Measurements from ENCODE around the gene TMEM147. TPM values are rescaled to one million over a fixed set of nuclear protein-coding genes. Genes with fewer than 3 reads are reported as not detected.
A peak's percentile ranks its signal among the peaks of the same experiment; 100 is the strongest.

Gene TMEM147
- total RNA-seq, 4 donors from 2014 or later = 47.3 to 109 (median 91.6) TPM

GRCh38 chr19:35508129-35508528, 37.3 kb upstream of the TMEM147 start:
- 94% methylated on average over 3 of the region's 3 CpGs for whole genome bisulfite sequencing
- peaks cover 0 to 18% (median 14%) of the 10 kb centered on the region in 4 donors for H3K4me1 ChIP-seq
- DNase-seq (ENCODE audit: extremely low spot score) = no peak
- H3K27me3 ChIP-seq = peaks cover 0 to 79% (median 12%) of the 10 kb centered on the region in 4 donors
- no peak overlapping the region for H3K4me3 ChIP-seq
- no peak overlapping the region for H3K27ac ChIP-seq (replicated peaks in 1 of 4)
- H3K9me3 ChIP-seq = no peaks in the 10 kb centered on the region
- no peak for TF ChIP-seq POLR2A (IDR thresholded peaks at IDR 0.05; ENCODE audit: low read depth)
- no peak for TF ChIP-seq EP300 (IDR thresholded peaks at IDR 0.05)
- TF ChIP-seq CTCF (IDR thresholded peaks at IDR 0.05) = no peak
- TF ChIP-seq POLR2AphosphoS5 (IDR thresholded peaks at IDR 0.05) = no peak
- H3K36me3 ChIP-seq = no peaks in the 10 kb centered on the region
- intact Hi-C loops (cut with DNase I) = no loop called here

DNA sequence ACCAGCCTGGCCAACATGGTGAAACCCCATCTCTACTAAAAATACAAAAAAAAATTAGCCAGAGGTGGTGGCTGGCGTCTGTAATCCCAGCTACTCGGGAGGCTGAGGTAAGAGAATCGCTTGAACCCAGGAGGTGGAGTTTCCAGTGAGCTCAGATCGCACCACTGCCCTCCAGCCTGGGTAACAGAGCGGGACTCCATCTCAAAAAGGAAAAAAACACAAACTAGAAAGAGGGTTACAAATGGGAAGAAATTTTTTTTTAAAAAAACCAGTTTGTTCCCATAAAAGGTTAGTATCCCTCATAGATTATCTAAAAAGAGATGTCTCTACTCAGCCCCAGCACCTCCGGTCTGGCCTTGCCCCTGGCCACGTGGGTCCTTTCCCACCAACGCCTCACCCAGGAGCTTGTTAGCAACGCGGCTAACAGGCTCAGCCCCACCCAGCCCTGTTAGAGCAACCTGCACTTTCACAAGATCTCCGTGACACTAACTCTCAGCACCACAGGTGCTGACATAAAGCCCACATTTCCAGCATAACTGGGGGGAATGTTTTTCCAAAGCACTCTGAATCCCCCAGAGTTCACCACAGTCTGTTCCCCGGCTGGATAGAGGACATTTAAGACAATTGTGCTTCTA, 36.3 kb upstream of the TMEM147 start:
- H3K27ac ChIP-seq (replicated peaks in 1 of 4) = no peak overlapping the region
- H3K4me3 ChIP-seq = peak overlapping the region; percentile 40 to 56 (median 44)
- no peak for TF ChIP-seq EP300 (IDR thresholded peaks at IDR 0.05)
- no peak for TF ChIP-seq POLR2A (IDR thresholded peaks at IDR 0.05; ENCODE audit: low read depth)
- no peak for TF ChIP-seq POLR2AphosphoS5 (IDR thresholded peaks at IDR 0.05)
- TF ChIP-seq CTCF (IDR thresholded peaks at IDR 0.05) = no peak
- no peak for DNase-seq (ENCODE audit: extremely low spot score)
- H3K27me3 ChIP-seq = peaks cover 0 to 84% (median 12%) of the 10 kb centered on the region in 4 donors
- intact Hi-C loops (cut with DNase I) = no loop called here
- peaks cover 0 to 19% (median 14%) of the 10 kb centered on the region in 4 donors for H3K4me1 ChIP-seq
- no peaks in the 10 kb centered on the region for H3K36me3 ChIP-seq
- 27% methylated on average over 12 of the region's 12 CpGs for WGBS
- no peaks in the 10 kb centered on the region for H3K9me3 ChIP-seq

DNA sequence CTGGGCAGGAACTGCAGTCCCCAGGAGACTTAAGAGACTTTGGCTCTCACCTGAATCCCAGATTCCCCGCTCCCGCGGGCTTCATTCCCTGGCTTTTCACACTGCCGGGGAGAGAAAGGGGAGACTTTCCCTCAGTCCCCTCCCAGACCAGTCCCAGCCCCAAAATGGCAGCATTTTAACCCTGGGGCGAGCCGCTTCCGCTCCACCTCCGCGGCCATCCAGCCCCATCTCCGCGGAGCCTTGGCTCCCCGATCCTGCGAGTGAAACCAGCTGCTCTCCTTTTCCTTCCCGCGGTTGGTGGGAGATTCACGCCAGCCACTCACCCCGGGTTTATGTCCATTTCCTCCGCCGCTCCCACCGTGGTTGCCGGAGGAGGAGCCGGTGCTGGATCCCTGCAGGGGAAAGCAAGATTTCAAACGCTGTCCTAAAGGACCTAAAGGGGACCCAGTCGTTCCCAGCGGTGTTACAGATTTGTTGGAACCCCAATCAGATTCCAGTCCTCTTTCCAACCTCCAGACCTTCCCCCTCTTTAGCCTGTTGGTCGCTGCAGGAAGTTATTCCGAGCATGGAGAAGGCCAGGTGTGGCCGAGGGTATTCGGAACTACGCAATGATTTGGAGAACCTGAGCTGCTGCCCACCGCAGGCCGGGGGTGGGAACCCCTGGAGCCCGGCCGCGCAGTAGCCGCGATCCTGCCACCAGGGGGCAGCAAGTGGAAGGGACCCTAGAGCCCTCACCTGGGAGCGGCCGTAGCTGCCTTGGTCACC, 35.4 kb upstream of the TMEM147 start:
- no peaks in the 10 kb centered on the region for H3K9me3 ChIP-seq
- no peak for DNase-seq (ENCODE audit: extremely low spot score)
- peak overlapping the region in 2 of 4 donors; percentile 7 to 20 for H3K27ac ChIP-seq (replicated peaks in 1 of 4)
- 2% methylated on average over 36 of the region's 39 CpGs for WGBS
- H3K27me3 ChIP-seq = peaks cover 0 to 87% (median 14%) of the 10 kb centered on the region in 4 donors
- TF ChIP-seq CTCF (IDR thresholded peaks at IDR 0.05) (peak; percentile 75 to 97 (median 88)), EP300 (IDR thresholded peaks at IDR 0.05) (no peak), POLR2A (IDR thresholded peaks at IDR 0.05; ENCODE audit: low read depth) (no peak), POLR2AphosphoS5 (IDR thresholded peaks at IDR 0.05) (peak in 1 of 2 donors; percentile 8)
- intact Hi-C loops (cut with DNase I) = no loop called here
- H3K4me3 ChIP-seq = peak overlapping the region; percentile 40 to 56 (median 44)
- H3K36me3 ChIP-seq = no peaks in the 10 kb centered on the region
- H3K4me1 ChIP-seq = peaks cover 0 to 22% (median 14%) of the 10 kb centered on the region in 4 donors

DNA sequence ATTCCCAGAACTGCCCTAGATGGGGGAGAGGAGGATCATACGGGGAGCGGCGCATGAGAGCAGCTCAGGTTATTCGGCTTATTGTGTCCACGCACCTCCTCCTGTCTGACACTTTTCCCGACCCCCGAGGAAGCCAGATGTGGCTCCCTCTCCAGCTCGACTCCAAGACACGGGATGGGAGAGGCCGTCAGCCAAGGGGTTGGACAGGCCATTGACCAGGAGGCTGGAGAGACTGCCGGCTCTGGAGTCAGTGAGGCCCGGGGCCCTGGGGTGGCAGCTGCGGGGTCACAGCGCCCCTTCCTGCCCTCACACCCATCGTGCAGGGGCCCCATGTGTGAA, 34.8 kb upstream of the TMEM147 start:
- Histone ChIP-seq H3K27ac (replicated peaks in 1 of 4) (no peak overlapping the region), H3K36me3 (no peaks in the 10 kb centered on the region), H3K4me1 (peaks cover 0 to 22% (median 14%) of the 10 kb centered on the region in 4 donors), H3K27me3 (peaks cover 0 to 82% (median 14%) of the 10 kb centered on the region in 4 donors), H3K9me3 (no peaks in the 10 kb centered on the region), H3K4me3 (peak overlapping the region in 3 of 4 donors; percentile 40 to 47 (median 42))
- intact Hi-C loops (cut with DNase I) = no loop called here
- DNase-seq (ENCODE audit: extremely low spot score) = no peak
- TF ChIP-seq EP300 (IDR thresholded peaks at IDR 0.05) (no peak), CTCF (IDR thresholded peaks at IDR 0.05) (peak in 1 of 3 experiments; percentile 27), POLR2A (IDR thresholded peaks at IDR 0.05; ENCODE audit: low read depth) (no peak), POLR2AphosphoS5 (IDR thresholded peaks at IDR 0.05) (no peak)
- 14% methylated on average over 14 of the region's 15 CpGs for WGBS
